Neural progenitor cell (in vitro differentiated cells): ENCODE results near the gene CELA1. TPM values are rescaled to one million over a fixed set of nuclear protein-coding genes. Genes with fewer than 3 reads are reported as not detected.

ENCODE experiments used
- DNase-seq: peaks from one replicate; pipeline ENCODE4 v3.0.0-alpha.2; 2016; ENCODE audit warnings: low spot score
- H2AFZ ChIP-seq: fragments of 200-600 bp; sonication (generic); replicated peaks from 2 replicates; pipeline ENCODE4 v1.6.1; 2016; ENCODE audit warnings: antibody characterized with exemption
- H3F3A ChIP-seq: fragments of 200-600 bp; sonication (generic); 2 replicates; pipeline ENCODE4 v1.6.1; 2016; ENCODE audit warnings: antibody characterized with exemption, low read depth
- H3K27ac ChIP-seq: fragments of 200-600 bp; sonication (generic); 2 replicates; pipeline ENCODE4 v1.5.1; 2016; ENCODE audit warnings: mild to moderate bottlenecking
- H3K27me3 ChIP-seq: fragments of 200-600 bp; sonication (generic); 2 replicates; pipeline ENCODE4 v1.6.1; 2016; ENCODE audit warnings: mild to moderate bottlenecking, moderate library complexity
- H3K36me3 ChIP-seq: fragments of 200-600 bp; sonication (generic); 2 replicates; pipeline ENCODE4 v1.5.1; 2016
- H3K4me1 ChIP-seq: fragments of 200-600 bp; sonication (generic); 2 replicates; pipeline ENCODE4 v1.6.1; 2016; ENCODE audit warnings: mixed run types
- H3K4me2 ChIP-seq: fragments of 200-600 bp; sonication (generic); 2 replicates; pipeline ENCODE4 v1.6.1; 2016
- H3K4me3 ChIP-seq: fragments of 200-600 bp; sonication (generic); 2 replicates; pipeline ENCODE4 v1.5.1; 2016
- H3K79me2 ChIP-seq: fragments of 200-600 bp; sonication (generic); 2 replicates; pipeline ENCODE4 v1.6.1; 2016; ENCODE audit warnings: low read depth
- H3K9ac ChIP-seq: fragments of 200-600 bp; sonication (generic); 2 replicates; pipeline ENCODE4 v1.6.1; 2016
- H3K9me3 ChIP-seq: fragments of 200-600 bp; sonication (generic); 2 replicates; pipeline ENCODE4 v1.5.1; 2016; ENCODE audit warnings: low read depth
- H4K20me1 ChIP-seq: fragments of 200-600 bp; sonication (generic); 2 replicates; pipeline ENCODE4 v1.6.1; 2016; ENCODE audit warnings: low read depth
- H3K27ac Mint-ChIP-seq: 3 replicates; pipeline ENCODE4 v1.8.0; 2021; ENCODE audit warnings: mixed read lengths
- H3K27me3 Mint-ChIP-seq: 2 replicates; pipeline ENCODE4 v1.8.0; 2022; ENCODE audit warnings: low read depth, mild to moderate bottlenecking, inconsistent platforms, moderate library complexity, mixed read lengths; ENCODE audit not compliant: insufficient read depth
- H3K36me3 Mint-ChIP-seq: 3 replicates; pipeline ENCODE4 v1.8.0; 2021; ENCODE audit warnings: mixed read lengths
- H3K4me1 Mint-ChIP-seq: 3 replicates; pipeline ENCODE4 v1.8.0; 2021; ENCODE audit warnings: mixed read lengths
- H3K4me3 Mint-ChIP-seq: 3 replicates; pipeline ENCODE4 v1.8.0; 2021; ENCODE audit warnings: mild to moderate bottlenecking, moderate library complexity, mixed read lengths
- H3K9me3 Mint-ChIP-seq: 3 replicates; pipeline ENCODE4 v1.8.0; 2020; ENCODE audit warnings: mixed read lengths
- EZH2 ChIP-seq: fragments of 200-600 bp; sonication (generic); IDR thresholded peaks from 2 replicates; pipeline ENCODE4 v1.6.1; 2017; ENCODE audit warnings: antibody characterized with exemption, mild to moderate bottlenecking, moderate library complexity
- EZH2phosphoT487 ChIP-seq: fragments of 200-600 bp; sonication (generic); IDR thresholded peaks from 2 replicates; pipeline ENCODE4 v1.6.1; 2017; ENCODE audit warnings: antibody characterized with exemption
- total RNA-seq: library from RNA; depleted of rRNA; stranded (reverse); fragments of >200 nt; gene quantifications from 2 replicates; pipeline ENCODE4 v1.2.3, GENCODE V29; 2015; ENCODE audit warnings: low replicate concordance
- TF ChIP-seq, protein P1 (sequence below): fragments of 200-600 bp; sonication (generic); IDR thresholded peaks from 2 replicates; pipeline ENCODE4 v1.5.1; 2017; ENCODE audit warnings: antibody characterized with exemption, mild to moderate bottlenecking

The CELA1 gene
- total RNA-seq, 1 donor from 2014 or later, result not detected

DNA sequence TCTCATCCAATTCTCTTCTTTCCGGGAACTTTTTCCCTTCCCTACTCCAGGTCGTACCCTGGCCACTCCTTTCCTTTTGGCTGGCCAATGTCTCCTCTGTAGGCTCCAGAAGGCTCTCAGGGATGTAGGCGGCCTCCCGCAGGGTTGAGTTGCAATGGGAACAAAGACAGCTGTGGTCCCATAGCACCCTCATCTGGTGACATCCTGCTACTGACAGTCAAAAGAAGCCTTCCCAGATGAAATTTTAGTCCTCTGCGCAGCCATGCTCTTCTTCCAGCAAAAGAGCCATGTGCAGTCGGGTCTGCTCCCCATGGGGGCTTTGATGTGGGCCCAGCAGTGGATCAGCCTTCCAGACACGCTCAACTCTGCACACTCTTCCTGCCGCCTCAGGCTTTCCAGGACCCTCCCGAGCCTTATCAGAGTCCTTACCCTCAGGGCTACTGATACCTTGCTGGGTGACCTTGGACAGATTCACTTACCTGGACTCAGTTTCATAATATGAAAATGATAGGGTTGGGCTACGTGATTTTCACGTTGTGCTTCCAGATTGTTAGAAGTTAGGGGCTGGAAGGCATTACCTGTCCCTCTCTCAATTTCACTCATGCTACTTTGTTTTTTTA lies 5.5 kb upstream of the CELA1 start:
- Histone ChIP-seq H2AFZ (peak overlapping the region; percentile 27), H3K9me3 (no peaks in the 10 kb centered on the region), H3K27ac (no peak overlapping the region), H3K4me2 (no peak overlapping the region), H3K36me3 (no peaks in the 10 kb centered on the region), H3K79me2 (no peaks in the 10 kb centered on the region), H3K4me3 (no peak overlapping the region), H3K4me1 (no peaks in the 10 kb centered on the region), H3K27me3 (no peaks in the 10 kb centered on the region), H3K9ac (no peak overlapping the region), H3F3A (no peaks in the 10 kb centered on the region), H4K20me1 (no peaks in the 10 kb centered on the region)
- TF ChIP-seq EZH2 (no peak), EZH2phosphoT487 (no peak)
- TF ChIP-seq, protein P1, sequence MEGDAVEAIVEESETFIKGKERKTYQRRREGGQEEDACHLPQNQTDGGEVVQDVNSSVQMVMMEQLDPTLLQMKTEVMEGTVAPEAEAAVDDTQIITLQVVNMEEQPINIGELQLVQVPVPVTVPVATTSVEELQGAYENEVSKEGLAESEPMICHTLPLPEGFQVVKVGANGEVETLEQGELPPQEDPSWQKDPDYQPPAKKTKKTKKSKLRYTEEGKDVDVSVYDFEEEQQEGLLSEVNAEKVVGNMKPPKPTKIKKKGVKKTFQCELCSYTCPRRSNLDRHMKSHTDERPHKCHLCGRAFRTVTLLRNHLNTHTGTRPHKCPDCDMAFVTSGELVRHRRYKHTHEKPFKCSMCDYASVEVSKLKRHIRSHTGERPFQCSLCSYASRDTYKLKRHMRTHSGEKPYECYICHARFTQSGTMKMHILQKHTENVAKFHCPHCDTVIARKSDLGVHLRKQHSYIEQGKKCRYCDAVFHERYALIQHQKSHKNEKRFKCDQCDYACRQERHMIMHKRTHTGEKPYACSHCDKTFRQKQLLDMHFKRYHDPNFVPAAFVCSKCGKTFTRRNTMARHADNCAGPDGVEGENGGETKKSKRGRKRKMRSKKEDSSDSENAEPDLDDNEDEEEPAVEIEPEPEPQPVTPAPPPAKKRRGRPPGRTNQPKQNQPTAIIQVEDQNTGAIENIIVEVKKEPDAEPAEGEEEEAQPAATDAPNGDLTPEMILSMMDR, result peak; percentile 91
- peak; percentile 91 for DNase-seq
- Mint-ChIP-seq H3K4me1 (peaks cover 10% of the 10 kb centered on the region), H3K36me3 (no peaks in the 10 kb centered on the region), H3K27ac (no peak overlapping the region), H3K9me3 (no peaks in the 10 kb centered on the region), H3K27me3 (peaks cover 3% of the 10 kb centered on the region), H3K4me3 (no peak overlapping the region)

DNA sequence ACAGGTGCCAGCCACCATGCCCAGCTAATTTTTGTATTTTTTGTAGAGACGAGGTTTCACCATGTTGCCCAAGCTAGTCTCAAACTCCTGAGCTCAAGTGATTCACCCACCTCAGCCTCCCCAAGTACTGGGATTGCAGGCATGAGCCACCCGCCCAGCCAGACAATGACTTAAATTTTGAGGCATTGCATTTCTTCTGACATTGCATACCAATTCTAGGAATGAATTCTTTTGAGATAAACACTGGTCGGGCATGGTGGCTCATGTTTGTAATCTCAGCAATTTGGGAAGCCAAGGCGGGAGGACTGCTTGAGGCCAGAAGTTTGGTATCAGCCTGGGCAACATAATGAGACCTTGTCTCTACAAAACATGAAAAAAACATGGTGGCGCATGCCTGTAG lies 2.5 kb upstream of the CELA1 start:
- Mint-ChIP-seq H3K36me3 (no peaks in the 10 kb centered on the region), H3K27ac (no peak overlapping the region), H3K4me3 (no peak overlapping the region), H3K9me3 (no peaks in the 10 kb centered on the region), H3K27me3 (no peaks in the 10 kb centered on the region), H3K4me1 (peaks cover 10% of the 10 kb centered on the region)
- Histone ChIP-seq H3K4me2 (no peak overlapping the region), H2AFZ (no peak overlapping the region), H3K27me3 (no peaks in the 10 kb centered on the region), H4K20me1 (no peaks in the 10 kb centered on the region), H3K36me3 (no peaks in the 10 kb centered on the region), H3K79me2 (no peaks in the 10 kb centered on the region), H3K9ac (no peak overlapping the region), H3K9me3 (no peaks in the 10 kb centered on the region), H3K4me3 (no peak overlapping the region), H3F3A (no peaks in the 10 kb centered on the region), H3K27ac (no peak overlapping the region), H3K4me1 (no peaks in the 10 kb centered on the region)
- no peak for DNase-seq
- TF ChIP-seq EZH2phosphoT487 (no peak), EZH2 (no peak)
- TF ChIP-seq, protein P1, result no peak

DNA sequence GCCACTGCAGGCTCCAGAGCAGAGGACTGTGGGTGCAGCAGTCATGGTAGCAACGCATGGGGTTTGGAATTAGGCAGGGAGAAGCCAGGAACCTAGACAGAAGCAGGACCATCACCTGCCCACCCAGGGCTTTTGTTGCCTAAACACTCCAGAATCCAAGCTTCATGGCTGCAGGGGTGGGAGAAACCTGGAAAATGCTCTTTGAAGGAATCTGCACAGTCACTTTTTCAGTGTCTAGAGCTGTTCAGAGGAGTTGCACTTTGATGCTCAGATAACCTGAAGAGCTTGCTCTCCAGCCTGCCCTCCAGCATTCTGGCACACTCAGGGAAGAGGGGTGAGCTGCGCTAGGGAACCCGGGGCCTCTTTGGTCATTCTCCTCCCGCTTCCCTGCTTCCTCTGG lies 1.6 kb upstream of the CELA1 start:
- no peaks in the 10 kb centered on the region for H4K20me1 ChIP-seq
- H3K4me1 Mint-ChIP-seq, result peaks cover 10% of the 10 kb centered on the region

More for the DNA sequence above, 1.6 kb upstream of the CELA1 start:
- H3K4me3 ChIP-seq, result no peak overlapping the region
- no peaks in the 10 kb centered on the region for H3K4me1 ChIP-seq
- no peak for TF ChIP-seq EZH2phosphoT487
- TF ChIP-seq, protein P1, result no peak
- no peak for TF ChIP-seq EZH2
- H3K79me2 ChIP-seq, result no peaks in the 10 kb centered on the region
- H3K27ac ChIP-seq, result no peak overlapping the region
- no peak overlapping the region for H3K4me3 Mint-ChIP-seq
- H2AFZ ChIP-seq, result no peak overlapping the region
- H3K4me2 ChIP-seq, result no peak overlapping the region
- H3K27me3 Mint-ChIP-seq, result no peaks in the 10 kb centered on the region
- H3K9me3 ChIP-seq, result no peaks in the 10 kb centered on the region
- no peaks in the 10 kb centered on the region for H3K36me3 Mint-ChIP-seq
- no peak overlapping the region for H3K27ac Mint-ChIP-seq
- DNase-seq, result no peak
- no peaks in the 10 kb centered on the region for H3K27me3 ChIP-seq
- no peak overlapping the region for H3K9ac ChIP-seq
- no peaks in the 10 kb centered on the region for H3K9me3 Mint-ChIP-seq
- no peaks in the 10 kb centered on the region for H3F3A ChIP-seq
- H3K36me3 ChIP-seq, result no peaks in the 10 kb centered on the region
